HEK293 (cell line): ENCODE results near the gene STRIP1.

ENCODE experiments used
- CTCF ChIA-PET: fragments of 350-600 bp; formaldehyde crosslinking; extraction: SDS; loops from one replicate; lab custom pipeline; 2021; ENCODE audit warnings: antibody characterized with exemption; lab: Yijun Ruan, JAX
- POLR2A ChIA-PET: fragments of 300-600 bp; formaldehyde crosslinking; extraction: SDS; loops from one replicate; lab custom pipeline; 2020; ENCODE audit warnings: antibody characterized with exemption, inconsistent platforms; lab: Yijun Ruan, JAX
- H3K27ac ChIP-seq: fragments of 200-500 bp; sonication (Bioruptor generic); 2 replicates; pipeline ENCODE4 v1.5.1; 2014; ENCODE audit warnings: low read depth, low read length, control low read depth, inconsistent platforms; ENCODE audit errors: extremely low read depth
- H3K36me3 ChIP-seq, 2 experiments: fragments of 200-500 bp in 1 of 2; sonication (Bioruptor generic) in 1 of 2; 1 replicate in 1 of 2; 2 replicates in 1 of 2; pipeline ENCODE4 v1.5.1; 2014 to 2017; ENCODE audit warnings: inconsistent platforms in 2 of 2, low read length in 2 of 2; ENCODE audit not compliant: control insufficient read depth in 2 of 2, insufficient read depth in 1 of 2
- H3K4me1 ChIP-seq: fragments of 200-500 bp; sonication (Bioruptor generic); 2 replicates; pipeline ENCODE4 v1.5.1; 2014; ENCODE audit warnings: mild to moderate bottlenecking, low read length, inconsistent platforms; ENCODE audit not compliant: control insufficient read depth, insufficient read depth
- H3K4me3 ChIP-seq: 2 replicates; pipeline ENCODE4 v1.5.1; 2011; ENCODE audit warnings: low read depth, mild to moderate bottlenecking, control low read depth, low read length, moderate library complexity
- H3K9me3 ChIP-seq: fragments of 200-500 bp; sonication (Bioruptor generic); 2 replicates; pipeline ENCODE4 v1.5.1; 2014; ENCODE audit warnings: low read depth, low read length, inconsistent platforms; ENCODE audit not compliant: control insufficient read depth, insufficient read depth
- IKZF3 ChIP-seq: fragments of 450-650 bp; IDR thresholded peaks from 2 replicates; pipeline ENCODE4 v1.5.0; 2018; ENCODE audit warnings: missing biosample characterization, mild to moderate bottlenecking, missing genetic modification characterization, moderate library complexity
- SETDB1 ChIP-seq: IDR thresholded peaks from one replicate; pipeline ENCODE4 v1.6.1; 2017; ENCODE audit warnings: mild to moderate bottlenecking, low read length, moderate library complexity, mixed read lengths; ENCODE audit not compliant: insufficient read length
- SP7 ChIP-seq: fragments of 450-650 bp; formaldehyde crosslinking; IDR thresholded peaks from 2 replicates; pipeline ENCODE4 v1.5.1; 2016; ENCODE audit warnings: missing biosample characterization, missing genetic modification characterization
- YY1 ChIP-seq: fragments of 450-650 bp; formaldehyde crosslinking; IDR thresholded peaks from 2 replicates; pipeline ENCODE4 v1.5.1; 2018; ENCODE audit warnings: missing biosample characterization, missing genetic modification characterization
- YY2 ChIP-seq: fragments of 450-650 bp; formaldehyde crosslinking; IDR thresholded peaks from 2 replicates; pipeline ENCODE4 v1.5.1; 2016; ENCODE audit warnings: missing biosample characterization, missing genetic modification characterization
- ZBTB17 ChIP-seq: fragments of 450-650 bp; formaldehyde crosslinking; IDR thresholded peaks from 2 replicates; pipeline ENCODE4 v1.5.1; 2016; ENCODE audit warnings: missing biosample characterization, missing genetic modification characterization
- ZFP37 ChIP-seq: fragments of 450-650 bp; formaldehyde crosslinking; IDR thresholded peaks from 2 replicates; pipeline ENCODE4 v1.5.1; 2016; ENCODE audit warnings: missing biosample characterization, missing genetic modification characterization
- ZFP69B ChIP-seq: fragments of 450-650 bp; formaldehyde crosslinking; IDR thresholded peaks from 2 replicates; pipeline ENCODE4 v1.5.1; 2016; ENCODE audit warnings: missing biosample characterization, missing genetic modification characterization
- ZIC2 ChIP-seq: fragments of 450-650 bp; formaldehyde crosslinking; IDR thresholded peaks from 2 replicates; pipeline ENCODE4 v1.5.1; 2016; ENCODE audit warnings: missing biosample characterization, missing genetic modification characterization
- ZNF223 ChIP-seq: fragments of 450-650 bp; formaldehyde crosslinking; IDR thresholded peaks from 2 replicates; pipeline ENCODE4 v1.5.1; 2016; ENCODE audit warnings: missing biosample characterization, missing genetic modification characterization
- ZNF23 ChIP-seq: fragments of 450-650 bp; formaldehyde crosslinking; IDR thresholded peaks from 2 replicates; pipeline ENCODE4 v1.5.1; 2016; ENCODE audit warnings: missing biosample characterization, missing genetic modification characterization, borderline replicate concordance
- ZNF239 ChIP-seq: fragments of 450-650 bp; formaldehyde crosslinking; IDR thresholded peaks from 2 replicates; pipeline ENCODE4 v1.5.1; 2016; ENCODE audit warnings: missing biosample characterization, missing genetic modification characterization
- ZNF24 ChIP-seq: fragments of 450-650 bp; formaldehyde crosslinking; IDR thresholded peaks from 2 replicates; pipeline ENCODE4 v1.5.1; 2016; ENCODE audit warnings: missing biosample characterization, missing genetic modification characterization
- ZNF311 ChIP-seq: fragments of 450-650 bp; formaldehyde crosslinking; IDR thresholded peaks from 2 replicates; pipeline ENCODE4 v1.5.1; 2017; ENCODE audit warnings: missing biosample characterization, missing genetic modification characterization, borderline replicate concordance
- ZNF341 ChIP-seq: fragments of 450-650 bp; formaldehyde crosslinking; IDR thresholded peaks from 2 replicates; pipeline ENCODE4; 2016; ENCODE audit warnings: low read depth, missing biosample characterization, missing genetic modification characterization
- ZNF626 ChIP-seq: fragments of 450-650 bp; sonication (Bioruptor Pico); formaldehyde crosslinking; IDR thresholded peaks from 2 replicates; pipeline ENCODE4 v1.5.1; 2018; ENCODE audit warnings: missing biosample characterization, missing genetic modification characterization, inconsistent platforms
- ZNF677 ChIP-seq: fragments of 450-650 bp; IDR thresholded peaks from 2 replicates; pipeline ENCODE4 v1.5.0; 2018; ENCODE audit warnings: missing biosample characterization, mild to moderate bottlenecking, missing genetic modification characterization, moderate library complexity
- ZNF701 ChIP-seq: fragments of 450-650 bp; formaldehyde crosslinking; IDR thresholded peaks from 2 replicates; pipeline ENCODE4 v1.5.1; 2016; ENCODE audit warnings: missing biosample characterization, missing genetic modification characterization
- ZNF76 ChIP-seq: fragments of 450-650 bp; formaldehyde crosslinking; IDR thresholded peaks from 2 replicates; pipeline ENCODE4; 2016; ENCODE audit warnings: low read depth, missing biosample characterization, missing genetic modification characterization, borderline replicate concordance
- TF ChIP-seq, protein P1 (sequence below): fragments of 450-650 bp; formaldehyde crosslinking; IDR thresholded peaks from 2 replicates; pipeline ENCODE4; 2016; ENCODE audit warnings: missing biosample characterization, missing genetic modification characterization
- TF ChIP-seq, protein P2 (sequence below): fragments of 450-650 bp; formaldehyde crosslinking; IDR thresholded peaks from 2 replicates; pipeline ENCODE4 v1.5.1; 2016; ENCODE audit warnings: missing biosample characterization, missing genetic modification characterization
- TF ChIP-seq, protein P3 (sequence below): fragments of 450-650 bp; formaldehyde crosslinking; IDR thresholded peaks from 2 replicates; pipeline ENCODE4 v1.5.1; 2016; ENCODE audit warnings: missing biosample characterization, missing genetic modification characterization
- TF ChIP-seq, protein P4 (sequence below): fragments of 450-650 bp; formaldehyde crosslinking; IDR thresholded peaks from 2 replicates; pipeline ENCODE4 v1.5.1; 2017; ENCODE audit warnings: missing biosample characterization, missing genetic modification characterization
- TF ChIP-seq, protein P5 (sequence below): fragments of 450-650 bp; formaldehyde crosslinking; optimal IDR thresholded peaks from 2 replicates; pipeline ENCODE3; 2016; ENCODE audit warnings: missing biosample characterization, mild to moderate bottlenecking, missing genetic modification characterization
- TF ChIP-seq, protein P6 (sequence below): fragments of 450-650 bp; formaldehyde crosslinking; IDR thresholded peaks from 2 replicates; pipeline ENCODE4 v1.5.1; 2017; ENCODE audit warnings: missing biosample characterization, missing genetic modification characterization
- TF ChIP-seq, protein P7 (sequence below): fragments of 450-650 bp; formaldehyde crosslinking; IDR thresholded peaks from 2 replicates; pipeline ENCODE4 v1.5.1; 2016; ENCODE audit warnings: missing biosample characterization, missing genetic modification characterization, borderline replicate concordance

STRIP1 gene

DNA sequence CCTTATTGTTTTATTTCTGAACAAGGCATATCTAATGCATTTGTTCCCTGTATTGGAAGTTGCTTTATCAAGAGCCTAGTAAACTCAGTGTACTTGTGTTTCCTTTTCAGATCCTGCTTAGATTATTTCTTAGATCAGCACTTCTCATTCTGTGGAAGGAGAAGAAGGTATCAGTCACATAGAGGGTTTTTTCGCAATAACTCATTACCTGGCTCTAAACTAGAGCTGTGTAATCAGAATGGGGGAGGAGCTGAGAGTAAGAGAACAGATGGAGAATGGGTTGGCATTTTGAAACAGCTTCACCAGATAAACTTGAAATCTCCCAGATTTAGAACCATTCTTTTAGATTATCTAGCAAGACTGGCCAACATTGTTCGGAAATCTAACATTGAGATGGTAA is 38.9 kb upstream of the STRIP1 start:
- H3K36me3 ChIP-seq = peaks cover 0 to 15% of the 10 kb centered on the region in 2 experiments; a peak in 2 of 3 replicates
- H3K4me1 ChIP-seq = peaks cover 6% of the 10 kb centered on the region; the same call in 1 of the 2 replicates
- H3K4me3 ChIP-seq = no peak overlapping the region
- H3K27ac ChIP-seq = no peak overlapping the region
- H3K9me3 ChIP-seq = no peaks in the 10 kb centered on the region
- ChIA-PET CTCF (interaction anchor here (0.7 to 4.5 kb wide), 4 partner anchors 11 to 353 kb away, joined by 3 to 34 read pairs (median 5); partner anchors contain the start of gene AHCYL1), POLR2A (interaction anchor here (1.0 to 1.6 kb wide), 2 partner anchors 8 to 343 kb away, joined by 3 to 4 read pairs; partner anchors contain the start of gene RBM15)
- no peak for TF ChIP-seq ZNF341 (tag by site-specific recombination)
- no peak for TF ChIP-seq ZNF223
- TF ChIP-seq, protein P1, sequence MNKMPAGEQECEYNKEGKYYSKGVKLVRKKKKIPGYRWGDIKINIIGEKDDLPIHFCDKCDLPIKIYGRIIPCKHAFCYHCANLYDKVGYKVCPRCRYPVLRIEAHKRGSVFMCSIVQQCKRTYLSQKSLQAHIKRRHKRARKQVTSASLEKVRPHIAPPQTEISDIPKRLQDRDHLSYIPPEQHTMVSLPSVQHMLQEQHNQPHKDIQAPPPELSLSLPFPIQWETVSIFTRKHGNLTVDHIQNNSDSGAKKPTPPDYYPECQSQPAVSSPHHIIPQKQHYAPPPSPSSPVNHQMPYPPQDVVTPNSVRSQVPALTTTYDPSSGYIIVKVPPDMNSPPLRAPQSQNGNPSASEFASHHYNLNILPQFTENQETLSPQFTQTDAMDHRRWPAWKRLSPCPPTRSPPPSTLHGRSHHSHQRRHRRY = no peak
- no peak for TF ChIP-seq YY2 (tag by site-specific recombination)
- TF ChIP-seq ZNF311 = no peak
- TF ChIP-seq, protein P2, sequence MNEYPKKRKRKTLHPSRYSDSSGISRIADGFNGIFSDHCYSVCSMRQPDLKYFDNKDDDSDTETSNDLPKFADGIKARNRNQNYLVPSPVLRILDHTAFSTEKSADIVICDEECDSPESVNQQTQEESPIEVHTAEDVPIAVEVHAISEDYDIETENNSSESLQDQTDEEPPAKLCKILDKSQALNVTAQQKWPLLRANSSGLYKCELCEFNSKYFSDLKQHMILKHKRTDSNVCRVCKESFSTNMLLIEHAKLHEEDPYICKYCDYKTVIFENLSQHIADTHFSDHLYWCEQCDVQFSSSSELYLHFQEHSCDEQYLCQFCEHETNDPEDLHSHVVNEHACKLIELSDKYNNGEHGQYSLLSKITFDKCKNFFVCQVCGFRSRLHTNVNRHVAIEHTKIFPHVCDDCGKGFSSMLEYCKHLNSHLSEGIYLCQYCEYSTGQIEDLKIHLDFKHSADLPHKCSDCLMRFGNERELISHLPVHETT (tag by site-specific recombination) = no peak
- TF ChIP-seq ZNF76 (tag by site-specific recombination) = no peak
- no peak for TF ChIP-seq ZBTB17 (tag by site-specific recombination)
- TF ChIP-seq, protein P3, sequence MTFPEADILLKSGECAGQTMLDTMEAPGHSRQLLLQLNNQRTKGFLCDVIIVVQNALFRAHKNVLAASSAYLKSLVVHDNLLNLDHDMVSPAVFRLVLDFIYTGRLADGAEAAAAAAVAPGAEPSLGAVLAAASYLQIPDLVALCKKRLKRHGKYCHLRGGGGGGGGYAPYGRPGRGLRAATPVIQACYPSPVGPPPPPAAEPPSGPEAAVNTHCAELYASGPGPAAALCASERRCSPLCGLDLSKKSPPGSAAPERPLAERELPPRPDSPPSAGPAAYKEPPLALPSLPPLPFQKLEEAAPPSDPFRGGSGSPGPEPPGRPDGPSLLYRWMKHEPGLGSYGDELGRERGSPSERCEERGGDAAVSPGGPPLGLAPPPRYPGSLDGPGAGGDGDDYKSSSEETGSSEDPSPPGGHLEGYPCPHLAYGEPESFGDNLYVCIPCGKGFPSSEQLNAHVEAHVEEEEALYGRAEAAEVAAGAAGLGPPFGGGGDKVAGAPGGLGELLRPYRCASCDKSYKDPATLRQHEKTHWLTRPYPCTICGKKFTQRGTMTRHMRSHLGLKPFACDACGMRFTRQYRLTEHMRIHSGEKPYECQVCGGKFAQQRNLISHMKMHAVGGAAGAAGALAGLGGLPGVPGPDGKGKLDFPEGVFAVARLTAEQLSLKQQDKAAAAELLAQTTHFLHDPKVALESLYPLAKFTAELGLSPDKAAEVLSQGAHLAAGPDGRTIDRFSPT = no peak
- no peak for TF ChIP-seq ZNF23 (tag by site-specific recombination)
- TF ChIP-seq, protein P4, sequence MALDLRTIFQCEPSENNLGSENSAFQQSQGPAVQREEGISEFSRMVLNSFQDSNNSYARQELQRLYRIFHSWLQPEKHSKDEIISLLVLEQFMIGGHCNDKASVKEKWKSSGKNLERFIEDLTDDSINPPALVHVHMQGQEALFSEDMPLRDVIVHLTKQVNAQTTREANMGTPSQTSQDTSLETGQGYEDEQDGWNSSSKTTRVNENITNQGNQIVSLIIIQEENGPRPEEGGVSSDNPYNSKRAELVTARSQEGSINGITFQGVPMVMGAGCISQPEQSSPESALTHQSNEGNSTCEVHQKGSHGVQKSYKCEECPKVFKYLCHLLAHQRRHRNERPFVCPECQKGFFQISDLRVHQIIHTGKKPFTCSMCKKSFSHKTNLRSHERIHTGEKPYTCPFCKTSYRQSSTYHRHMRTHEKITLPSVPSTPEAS (tag by site-specific recombination) = no peak
- TF ChIP-seq SETDB1 = no peak
- no peak for TF ChIP-seq ZNF701 (tag by site-specific recombination)

DNA sequence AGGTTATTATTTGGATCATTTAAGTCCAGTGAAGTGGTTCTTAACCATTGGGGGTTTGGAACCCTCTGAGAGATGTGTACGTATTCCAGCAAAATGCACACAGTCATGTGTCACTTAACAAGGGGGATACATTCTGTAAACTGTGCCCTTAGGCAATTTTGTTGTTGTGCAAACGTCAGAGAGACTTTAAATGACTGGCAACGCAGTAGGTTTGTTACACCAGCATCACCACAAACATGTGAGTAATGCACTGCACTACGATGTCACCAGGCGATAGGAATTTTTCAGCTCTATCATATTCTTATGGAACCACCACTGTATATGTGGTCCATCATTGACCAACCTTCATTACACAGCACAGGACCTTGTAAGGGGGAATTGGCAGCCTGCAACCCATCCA is 37.9 kb upstream of the STRIP1 start:
- no peak overlapping the region for H3K4me3 ChIP-seq
- H3K4me1 ChIP-seq = peaks cover 6% of the 10 kb centered on the region; the same call in 1 of the 2 replicates
- ChIA-PET POLR2A (interaction anchor here (1.0 to 3.1 kb wide), 3 partner anchors 7 to 343 kb away, joined by 3 to 11 read pairs (median 4); partner anchors contain the start of genes AHCYL1 and RBM15), CTCF (interaction anchor here (0.5 to 4.5 kb wide), 7 partner anchors 12 to 927 kb away, joined by 3 to 34 read pairs (median 3); partner anchors contain the start of gene AHCYL1)
- H3K27ac ChIP-seq = no peak overlapping the region
- H3K9me3 ChIP-seq = no peaks in the 10 kb centered on the region
- peaks cover 0 to 11% of the 10 kb centered on the region in 2 experiments; a peak in 2 of 3 replicates for H3K36me3 ChIP-seq
- no peak for TF ChIP-seq ZNF223
- TF ChIP-seq, protein P5, sequence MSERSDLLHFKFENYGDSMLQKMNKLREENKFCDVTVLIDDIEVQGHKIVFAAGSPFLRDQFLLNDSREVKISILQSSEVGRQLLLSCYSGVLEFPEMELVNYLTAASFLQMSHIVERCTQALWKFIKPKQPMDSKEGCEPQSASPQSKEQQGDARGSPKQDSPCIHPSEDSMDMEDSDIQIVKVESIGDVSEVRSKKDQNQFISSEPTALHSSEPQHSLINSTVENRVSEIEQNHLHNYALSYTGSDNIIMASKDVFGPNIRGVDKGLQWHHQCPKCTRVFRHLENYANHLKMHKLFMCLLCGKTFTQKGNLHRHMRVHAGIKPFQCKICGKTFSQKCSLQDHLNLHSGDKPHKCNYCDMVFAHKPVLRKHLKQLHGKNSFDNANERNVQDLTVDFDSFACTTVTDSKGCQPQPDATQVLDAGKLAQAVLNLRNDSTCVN (tag by site-specific recombination) = no peak
- no peak for TF ChIP-seq YY1
- no peak for TF ChIP-seq IKZF3 (tag by site-specific recombination)
- no peak for TF ChIP-seq ZNF626
- no peak for TF ChIP-seq ZNF239 (tag by site-specific recombination)
- TF ChIP-seq SP7 (tag by site-specific recombination) = no peak
- TF ChIP-seq, protein P6, sequence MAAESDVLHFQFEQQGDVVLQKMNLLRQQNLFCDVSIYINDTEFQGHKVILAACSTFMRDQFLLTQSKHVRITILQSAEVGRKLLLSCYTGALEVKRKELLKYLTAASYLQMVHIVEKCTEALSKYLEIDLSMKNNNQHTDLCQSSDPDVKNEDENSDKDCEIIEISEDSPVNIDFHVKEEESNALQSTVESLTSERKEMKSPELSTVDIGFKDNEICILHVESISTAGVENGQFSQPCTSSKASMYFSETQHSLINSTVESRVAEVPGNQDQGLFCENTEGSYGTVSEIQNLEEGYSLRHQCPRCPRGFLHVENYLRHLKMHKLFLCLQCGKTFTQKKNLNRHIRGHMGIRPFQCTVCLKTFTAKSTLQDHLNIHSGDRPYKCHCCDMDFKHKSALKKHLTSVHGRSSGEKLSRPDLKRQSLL = peak; percentile 85
- peak; percentile 28 for TF ChIP-seq ZIC2 (tag by site-specific recombination)
- TF ChIP-seq ZNF24 (tag by site-specific recombination) = 0 out of 2 replicates have a peak, but pooled peaks have one; percentile 39
- no peak for TF ChIP-seq ZNF677
- no peak for TF ChIP-seq ZFP69B (tag by site-specific recombination)
- TF ChIP-seq, protein P7, sequence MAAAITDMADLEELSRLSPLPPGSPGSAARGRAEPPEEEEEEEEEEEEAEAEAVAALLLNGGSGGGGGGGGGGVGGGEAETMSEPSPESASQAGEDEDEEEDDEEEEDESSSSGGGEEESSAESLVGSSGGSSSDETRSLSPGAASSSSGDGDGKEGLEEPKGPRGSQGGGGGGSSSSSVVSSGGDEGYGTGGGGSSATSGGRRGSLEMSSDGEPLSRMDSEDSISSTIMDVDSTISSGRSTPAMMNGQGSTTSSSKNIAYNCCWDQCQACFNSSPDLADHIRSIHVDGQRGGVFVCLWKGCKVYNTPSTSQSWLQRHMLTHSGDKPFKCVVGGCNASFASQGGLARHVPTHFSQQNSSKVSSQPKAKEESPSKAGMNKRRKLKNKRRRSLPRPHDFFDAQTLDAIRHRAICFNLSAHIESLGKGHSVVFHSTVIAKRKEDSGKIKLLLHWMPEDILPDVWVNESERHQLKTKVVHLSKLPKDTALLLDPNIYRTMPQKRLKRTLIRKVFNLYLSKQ (tag by site-specific recombination) = no peak
- no peak for TF ChIP-seq ZFP37 (tag by site-specific recombination)
